Aorta (tissue), 5 donors: Measurements from ENCODE around the gene STK32B. TPM values are rescaled to one million over a fixed set of nuclear protein-coding genes. Genes with fewer than 3 reads are reported as not detected.
"Not testable (repeated sequence)": the region's sequence is repeated elsewhere in the genome, so short reads cannot be mapped to it uniquely, and the experiment has no call there.

Experiments
- ATAC-seq: fragments of 200-7000 bp; cut with Tn5 transposase; one replicate; pipeline ENCODE4 v1.9.1; 2022; ENCODE audit warnings: moderate library complexity; ENCODE audit not compliant: low FRiP score
- DNase-seq, 2 donors: peaks; one replicate each; pipeline ENCODE4 v3.0.0-alpha.2; 2020
- H3K27ac ChIP-seq, 2 donors: one replicate each; pipeline ENCODE4 v1.5.1; 2013; ENCODE audit warnings: low read length in 2 of 2, mild to moderate bottlenecking in 2 of 2, moderate library complexity in 2 of 2, control low read depth in 1 of 2, inconsistent platforms in 1 of 2, low read depth in 1 of 2
- H3K27me3 ChIP-seq, 2 donors: one replicate each; pipeline ENCODE4 v1.6.1; 2013; ENCODE audit warnings: control low read depth in 1 of 2, low read length in 1 of 2, mild to moderate bottlenecking in 1 of 2, moderate library complexity in 1 of 2; ENCODE audit not compliant: insufficient read depth in 2 of 2, control insufficient read depth in 1 of 2
- H3K36me3 ChIP-seq, 2 donors: one replicate each; pipeline ENCODE4 v1.6.1; 2013; ENCODE audit warnings: control low read depth in 1 of 2, low read length in 1 of 2, mild to moderate bottlenecking in 1 of 2; ENCODE audit not compliant: insufficient read depth in 2 of 2, control insufficient read depth in 1 of 2
- H3K4me1 ChIP-seq, 2 donors: one replicate each; pipeline ENCODE4 v1.6.1; 2013; ENCODE audit warnings: low read length in 2 of 2, control low read depth in 1 of 2, mild to moderate bottlenecking in 1 of 2, moderate library complexity in 1 of 2; ENCODE audit not compliant: insufficient read depth in 2 of 2, control insufficient read depth in 1 of 2
- H3K4me3 ChIP-seq, 2 donors: one replicate each; pipeline ENCODE4 v1.5.1; 2013; ENCODE audit warnings: low read length in 2 of 2, control low read depth in 1 of 2, mild to moderate bottlenecking in 1 of 2
- H3K9me3 ChIP-seq: one replicate; pipeline ENCODE4 v1.6.1; 2013; ENCODE audit warnings: mild to moderate bottlenecking, low read length; ENCODE audit not compliant: control insufficient read depth
- WGBS, 2 donors: extraction: QIAGEN DNeasy Blood & Tissue Kit; methylation state at CpG; one replicate each; pipeline ENCODE4 v1.1.7; 2013; 5-methylcytosine and 5-hydroxymethylcytosine counted together
- intact Hi-C, 2 donors: fragments of 100-400 bp; cut with DNase I; formaldehyde crosslinking; loops; one replicate each; pipeline versions ENCODE4 v1.14.2 to v1.15.0; 2022
- polyA plus RNA-seq, 2 donors: library from polyadenylated mRNA; stranded (reverse); fragments of 200-250 nt; gene quantifications; one replicate each; pipeline ENCODE4 v1.2.3, GENCODE V29; 2013
- total RNA-seq, 2 donors: library from RNA; stranded (reverse); fragmentation: NEBNext Ultra II Directional; extraction: Animal tissue kit (Norgen Biotek cat#: 25700); gene quantifications; one replicate each; pipeline ENCODE4 v1.2.1, GENCODE V29; 2021
- donor health status: healthy with polysubstance abuse.
- donor health status: Bipolar disorder and iron deficiency.
- donor health status: DM: no; HTN: no; CAD: no.
- donor health status: DM: no; HTN: no; CAD: no.
- donor health status: DM: yes; HTN: yes; CAD: no.

Gene STK32B
- total and polyA plus RNA-seq, 4 donors = 0.63 to 4.1 (median 1.9) TPM

GRCh38 chr4:5278213-5278612 is 226.9 kb downstream of the STK32B start:
- Histone ChIP-seq H3K27ac (no peak overlapping the region), H3K36me3 (no peaks in the 10 kb centered on the region), H3K27me3 (no peaks in the 10 kb centered on the region), H3K4me3 (no peak overlapping the region), H3K9me3 (no peaks in the 10 kb centered on the region), H3K4me1 (no peaks in the 10 kb centered on the region)
- DNase-seq (no peak), ATAC-seq (no peak)
- 91 to 93% methylated on average over 4 of the region's 4 CpGs for WGBS, 2 donors
- intact Hi-C loops = no loop called here

GRCh38 chr4:5280069-5280468 is 228.8 kb downstream of the STK32B start:
- H3K36me3 ChIP-seq, intact Hi-C loops, H3K4me1 ChIP-seq, ATAC-seq, H3K27me3 ChIP-seq, H3K4me3 ChIP-seq, DNase-seq, H3K27ac ChIP-seq, H3K9me3 ChIP-seq: not testable (repeated sequence)
- 65 to 72% methylated on average over 1 of the region's 1 CpG for WGBS, 2 donors

GRCh38 chr4:5280828-5281227 is 229.5 kb downstream of the STK32B start:
- ATAC-seq = no peak
- Histone ChIP-seq H3K27ac (no peak overlapping the region), H3K27me3 (no peaks in the 10 kb centered on the region), H3K4me3 (no peak overlapping the region), H3K4me1 (no peaks in the 10 kb centered on the region), H3K9me3 (no peaks in the 10 kb centered on the region), H3K36me3 (no peaks in the 10 kb centered on the region)
- DNase-seq = no peak
- WGBS, 2 donors = 65 to 83% methylated on average over 4 of the region's 4 CpGs
- intact Hi-C loops = no loop called here

- no peak for ATAC-seq
Observed at GRCh38 chr4:5283837-5284236, 232.6 kb downstream of the STK32B start.

GRCh38 chr4:5284517-5284916 is 233.2 kb downstream of the STK32B start:
- intact Hi-C loops = no loop called here
- DNase-seq = no peak
- no peak for ATAC-seq
- 84 to 88% methylated on average over 7 of the region's 7 CpGs for WGBS, 2 donors
- Histone ChIP-seq H3K9me3 (no peaks in the 10 kb centered on the region), H3K36me3 (no peaks in the 10 kb centered on the region), H3K4me1 (no peaks in the 10 kb centered on the region), H3K4me3 (no peak overlapping the region), H3K27me3 (no peaks in the 10 kb centered on the region), H3K27ac (no peak overlapping the region)

More at GRCh38 chr4:5283837-5284236, 232.6 kb downstream of the STK32B start:
- H3K4me1 ChIP-seq = no peaks in the 10 kb centered on the region
- no peaks in the 10 kb centered on the region for H3K9me3 ChIP-seq
- H3K27ac ChIP-seq = no peak overlapping the region
- H3K36me3 ChIP-seq = no peaks in the 10 kb centered on the region
- no peak overlapping the region for H3K4me3 ChIP-seq
- WGBS, 2 donors = 85 to 91% methylated on average over 2 of the region's 2 CpGs
- no peak for DNase-seq
- no peaks in the 10 kb centered on the region for H3K27me3 ChIP-seq
- intact Hi-C loops = no loop called here

GRCh38 chr4:5292101-5292500 is 240.8 kb downstream of the STK32B start:
- Histone ChIP-seq H3K9me3 (no peaks in the 10 kb centered on the region), H3K27me3 (no peaks in the 10 kb centered on the region), H3K27ac (no peak overlapping the region), H3K4me1 (no peaks in the 10 kb centered on the region), H3K4me3 (no peak overlapping the region), H3K36me3 (no peaks in the 10 kb centered on the region)
- intact Hi-C loops = no loop called here
- WGBS, 2 donors = 74 to 77% methylated on average over 4 of the region's 4 CpGs
- ATAC-seq = no peak
- DNase-seq = no peak

GRCh38 chr4:5298000-5298787 is 246.9 kb downstream of the STK32B start:
- DNase-seq, intact Hi-C loops, H3K27me3 ChIP-seq, H3K36me3 ChIP-seq, H3K4me3 ChIP-seq, H3K9me3 ChIP-seq, H3K27ac ChIP-seq, ATAC-seq, H3K4me1 ChIP-seq: not testable (repeated sequence)
- 83 to 85% methylated on average over 9 of the region's 9 CpGs for WGBS, 2 donors

GRCh38 chr4:5300283-5300682 is 249.0 kb downstream of the STK32B start:
- DNase-seq = no peak
- Histone ChIP-seq H3K27ac (no peak overlapping the region), H3K36me3 (no peaks in the 10 kb centered on the region), H3K9me3 (no peaks in the 10 kb centered on the region), H3K27me3 (no peaks in the 10 kb centered on the region), H3K4me3 (no peak overlapping the region), H3K4me1 (no peaks in the 10 kb centered on the region)
- intact Hi-C loops = no loop called here
- no peak for ATAC-seq

GRCh38 chr4:5307928-5308327 is 256.6 kb downstream of the STK32B start:
- no peaks in the 10 kb centered on the region for H3K36me3 ChIP-seq
- WGBS, 2 donors = 90 to 93% methylated on average over 3 of the region's 3 CpGs
- no peak overlapping the region for H3K4me3 ChIP-seq
- H3K27me3 ChIP-seq = no peaks in the 10 kb centered on the region
- DNase-seq = no peak
- ATAC-seq = no peak
- H3K9me3 ChIP-seq = no peaks in the 10 kb centered on the region
- no peak overlapping the region for H3K27ac ChIP-seq
- intact Hi-C loops = no loop called here
- no peaks in the 10 kb centered on the region for H3K4me1 ChIP-seq
